WTC11 (cell line): ENCODE data around the gene SNX30. TPM values are rescaled to one million over a fixed set of nuclear protein-coding genes. Genes with fewer than 3 reads are reported as not detected.

Experiments used
- ATAC-seq: fragments of 200-7000 bp; cut with Tn5 transposase; 2 replicates; pipeline ENCODE4 v1.10.0; 2021; ENCODE audit warnings: mild to moderate bottlenecking, moderate library complexity
- CTCF ChIA-PET: fragments of 300-600 bp; sonication (Branson Sonifier 250); formaldehyde crosslinking; loops from one replicate; lab custom pipeline; 2021; ENCODE audit warnings: antibody characterized with exemption; lab: Charles Lee
- POLR2A ChIA-PET: fragments of 350-600 bp; sonication (Branson Sonifier 250); formaldehyde crosslinking; loops from one replicate; lab custom pipeline; 2021; ENCODE audit warnings: antibody characterized with exemption; lab: Charles Lee
- DNase-seq: peaks from one replicate; pipeline ENCODE4 v3.0.0; 2021; ENCODE audit warnings: low spot score
- H3K27ac Mint-ChIP-seq: 2 replicates; pipeline ENCODE4 v1.8.0; 2021; ENCODE audit warnings: mixed read lengths
- H3K27me3 Mint-ChIP-seq: 2 replicates; pipeline ENCODE4 v1.8.0; 2021; ENCODE audit warnings: low read depth, mild to moderate bottlenecking, moderate library complexity, mixed read lengths
- H3K36me3 Mint-ChIP-seq: 2 replicates; pipeline ENCODE4 v1.8.0; 2021; ENCODE audit warnings: mixed read lengths
- H3K4me1 Mint-ChIP-seq: 2 replicates; pipeline ENCODE4 v1.8.0; 2022; ENCODE audit warnings: mixed read lengths
- H3K4me3 Mint-ChIP-seq: 2 replicates; pipeline ENCODE4 v1.8.0; 2021; ENCODE audit warnings: mild to moderate bottlenecking, moderate library complexity, mixed read lengths
- H3K9me3 Mint-ChIP-seq: 2 replicates; pipeline ENCODE4 v1.8.0; 2021; ENCODE audit warnings: mixed read lengths
- ELF4 ChIP-seq: sonication (generic); formaldehyde crosslinking; IDR thresholded peaks from 2 replicates; pipeline ENCODE4 v1.8.1; 2022; ENCODE audit warnings: low read depth, mild to moderate bottlenecking, moderate library complexity, missing genetic modification reagents
- ETV6 ChIP-seq: sonication (generic); formaldehyde crosslinking; IDR thresholded peaks from 2 replicates; pipeline ENCODE4 v1.8.1; 2022; ENCODE audit warnings: mild to moderate bottlenecking, missing genetic modification reagents
- FOXJ3 ChIP-seq: sonication (generic); formaldehyde crosslinking; IDR thresholded peaks from 2 replicates; pipeline ENCODE4 v1.9.0; 2021; ENCODE audit warnings: missing genetic modification reagents, mild to moderate bottlenecking, borderline replicate concordance
- FOXK1 ChIP-seq: sonication (generic); formaldehyde crosslinking; IDR thresholded peaks from 2 replicates; pipeline ENCODE4 v1.8.0; 2022; ENCODE audit warnings: mild to moderate bottlenecking, moderate library complexity, missing genetic modification reagents
- GRHL2 ChIP-seq: fragments of 250-450 bp; sonication (Bioruptor Pico); IDR thresholded peaks from 2 replicates; pipeline ENCODE4 v1.8.0; 2022; ENCODE audit warnings: mild to moderate bottlenecking, moderate library complexity; ENCODE audit not compliant: insufficient replicate concordance, severe bottlenecking
- MXD4 ChIP-seq: fragments of 250-450 bp; sonication (Bioruptor Pico); IDR thresholded peaks from 2 replicates; pipeline ENCODE4 v1.8.0; 2021; ENCODE audit warnings: mild to moderate bottlenecking, moderate library complexity, borderline replicate concordance
- RORB ChIP-seq: fragments of 250-450 bp; sonication (Bioruptor Pico); IDR thresholded peaks from 2 replicates; pipeline ENCODE4 v1.9.0; 2021; ENCODE audit warnings: mild to moderate bottlenecking
- TEAD4 ChIP-seq: sonication (generic); formaldehyde crosslinking; IDR thresholded peaks from 2 replicates; pipeline ENCODE4 v1.8.0; 2022; ENCODE audit warnings: mild to moderate bottlenecking, missing genetic modification reagents
- ZNF232 ChIP-seq: sonication (generic); formaldehyde crosslinking; IDR thresholded peaks from 2 replicates; pipeline ENCODE4 v1.8.0; 2022; ENCODE audit warnings: mild to moderate bottlenecking, missing genetic modification reagents
- ZNF671 ChIP-seq: fragments of 250-450 bp; sonication (Bioruptor Pico); IDR thresholded peaks from 2 replicates; pipeline ENCODE4 v1.8.0; 2021; ENCODE audit warnings: mild to moderate bottlenecking
- total RNA-seq: library from RNA; stranded (reverse); gene quantifications from 3 replicates; pipeline ENCODE4 v1.2.3, GENCODE V29; 2021
- TF ChIP-seq, protein P1 (sequence below): sonication (generic); formaldehyde crosslinking; IDR thresholded peaks from 2 replicates; pipeline ENCODE4 v1.8.0; 2022; ENCODE audit warnings: missing genetic modification reagents
- TF ChIP-seq, protein P2 (sequence below): fragments of 250-450 bp; sonication (Bioruptor Pico); IDR thresholded peaks from 2 replicates; pipeline ENCODE4 v1.9.0; 2021; ENCODE audit warnings: moderate library complexity, mild to moderate bottlenecking, inconsistent platforms, borderline replicate concordance
- TF ChIP-seq, protein P3 (sequence below): sonication (generic); formaldehyde crosslinking; IDR thresholded peaks from 2 replicates; pipeline ENCODE4 v1.8.0; 2023; ENCODE audit warnings: missing genetic modification reagents
- TF ChIP-seq, protein P4 (sequence below): sonication (generic); formaldehyde crosslinking; IDR thresholded peaks from 2 replicates; pipeline ENCODE4 v1.8.0; 2022; ENCODE audit warnings: mild to moderate bottlenecking, missing genetic modification reagents
- TF ChIP-seq, protein P5 (sequence below): fragments of 250-450 bp; sonication (Bioruptor Pico); IDR thresholded peaks from 2 replicates; pipeline ENCODE4 v2.1.2; 2022; ENCODE audit warnings: mild to moderate bottlenecking, moderate library complexity
- TF ChIP-seq, protein P6 (sequence below): sonication (generic); formaldehyde crosslinking; conservative IDR thresholded peaks from 2 replicates; pipeline ENCODE4 v1.8.1; 2022; ENCODE audit warnings: mild to moderate bottlenecking, missing genetic modification reagents
- TF ChIP-seq, protein P7 (sequence below): fragments of 200-600 bp; IDR thresholded peaks from 2 replicates; pipeline ENCODE4 v1.8.0; 2022; ENCODE audit warnings: antibody characterized with exemption
- TF ChIP-seq, protein P8 (sequence below): sonication (generic); formaldehyde crosslinking; IDR thresholded peaks from 2 replicates; pipeline ENCODE4 v1.8.1; 2022; ENCODE audit warnings: low read depth, missing genetic modification reagents, borderline replicate concordance

The SNX30 gene
- total RNA-seq, 1 experiment from 2014 or later, result 13.4 TPM

DNA sequence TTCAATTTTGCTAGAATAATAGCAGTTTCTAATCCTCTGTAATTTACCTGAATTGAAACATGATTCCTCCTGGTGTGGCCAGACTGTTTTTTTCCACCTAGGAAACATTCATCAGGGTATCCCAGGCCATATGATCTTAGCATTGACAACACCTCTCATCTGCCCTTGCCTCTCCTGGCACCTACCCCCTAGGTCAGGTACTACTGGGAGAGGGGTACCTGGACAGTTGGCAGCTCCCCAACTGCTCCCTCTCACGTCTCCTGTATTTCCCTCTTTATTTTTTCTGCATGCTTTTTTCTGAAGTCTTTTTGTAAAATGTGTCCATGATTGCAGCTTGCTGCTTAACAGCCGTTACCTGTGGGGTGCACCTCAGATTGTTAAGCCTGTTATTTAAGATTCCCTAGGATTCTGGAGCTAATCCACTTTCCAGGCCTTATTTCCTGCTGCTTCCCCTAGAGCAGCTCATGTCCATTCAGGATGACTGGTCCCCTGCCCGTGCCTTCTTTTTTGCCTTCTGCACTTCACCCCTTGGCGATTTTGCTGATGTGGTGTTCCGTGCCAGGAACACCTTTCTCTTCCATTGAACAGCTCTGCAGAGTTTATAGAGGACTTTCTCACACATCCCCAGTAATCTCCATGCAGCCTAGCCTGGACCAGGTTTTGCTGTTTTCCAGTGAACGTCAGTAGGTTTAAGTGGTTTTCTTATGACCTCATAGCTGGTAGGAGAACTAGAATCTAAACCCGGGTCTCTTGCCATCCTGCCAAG lies 33.6 kb downstream of the SNX30 start:
- peak overlapping the region; percentile 53 for H3K4me3 Mint-ChIP-seq
- ChIA-PET CTCF (interaction anchor here (0.8 to 1.9 kb wide), 6 partner anchors 9 to 103 kb away, joined by 3 to 13 read pairs (median 4); partner anchors contain the start of genes INIP and SNX30), POLR2A (interaction anchor here (1.0 kb wide), 1 partner anchor 66 kb away, joined by 3 read pairs; the partner anchor contains the start of gene INIP)
- no peaks in the 10 kb centered on the region for H3K36me3 Mint-ChIP-seq
- H3K27me3 Mint-ChIP-seq, result no peaks in the 10 kb centered on the region
- peak; percentile 88 for ATAC-seq
- H3K9me3 Mint-ChIP-seq, result no peaks in the 10 kb centered on the region
- peak; percentile 36 for DNase-seq
- H3K27ac Mint-ChIP-seq, result no peak overlapping the region
- H3K4me1 Mint-ChIP-seq, result peaks cover 10% of the 10 kb centered on the region
- TF ChIP-seq, protein P1, sequence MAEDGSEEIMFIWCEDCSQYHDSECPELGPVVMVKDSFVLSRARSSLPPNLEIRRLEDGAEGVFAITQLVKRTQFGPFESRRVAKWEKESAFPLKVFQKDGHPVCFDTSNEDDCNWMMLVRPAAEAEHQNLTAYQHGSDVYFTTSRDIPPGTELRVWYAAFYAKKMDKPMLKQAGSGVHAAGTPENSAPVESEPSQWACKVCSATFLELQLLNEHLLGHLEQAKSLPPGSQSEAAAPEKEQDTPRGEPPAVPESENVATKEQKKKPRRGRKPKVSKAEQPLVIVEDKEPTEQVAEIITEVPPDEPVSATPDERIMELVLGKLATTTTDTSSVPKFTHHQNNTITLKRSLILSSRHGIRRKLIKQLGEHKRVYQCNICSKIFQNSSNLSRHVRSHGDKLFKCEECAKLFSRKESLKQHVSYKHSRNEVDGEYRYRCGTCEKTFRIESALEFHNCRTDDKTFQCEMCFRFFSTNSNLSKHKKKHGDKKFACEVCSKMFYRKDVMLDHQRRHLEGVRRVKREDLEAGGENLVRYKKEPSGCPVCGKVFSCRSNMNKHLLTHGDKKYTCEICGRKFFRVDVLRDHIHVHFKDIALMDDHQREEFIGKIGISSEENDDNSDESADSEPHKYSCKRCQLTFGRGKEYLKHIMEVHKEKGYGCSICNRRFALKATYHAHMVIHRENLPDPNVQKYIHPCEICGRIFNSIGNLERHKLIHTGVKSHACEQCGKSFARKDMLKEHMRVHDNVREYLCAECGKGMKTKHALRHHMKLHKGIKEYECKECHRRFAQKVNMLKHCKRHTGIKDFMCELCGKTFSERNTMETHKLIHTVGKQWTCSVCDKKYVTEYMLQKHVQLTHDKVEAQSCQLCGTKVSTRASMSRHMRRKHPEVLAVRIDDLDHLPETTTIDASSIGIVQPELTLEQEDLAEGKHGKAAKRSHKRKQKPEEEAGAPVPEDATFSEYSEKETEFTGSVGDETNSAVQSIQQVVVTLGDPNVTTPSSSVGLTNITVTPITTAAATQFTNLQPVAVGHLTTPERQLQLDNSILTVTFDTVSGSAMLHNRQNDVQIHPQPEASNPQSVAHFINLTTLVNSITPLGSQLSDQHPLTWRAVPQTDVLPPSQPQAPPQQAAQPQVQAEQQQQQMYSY (CRISPR knock-in tag), result peak; percentile 99
- TF ChIP-seq, protein P2, sequence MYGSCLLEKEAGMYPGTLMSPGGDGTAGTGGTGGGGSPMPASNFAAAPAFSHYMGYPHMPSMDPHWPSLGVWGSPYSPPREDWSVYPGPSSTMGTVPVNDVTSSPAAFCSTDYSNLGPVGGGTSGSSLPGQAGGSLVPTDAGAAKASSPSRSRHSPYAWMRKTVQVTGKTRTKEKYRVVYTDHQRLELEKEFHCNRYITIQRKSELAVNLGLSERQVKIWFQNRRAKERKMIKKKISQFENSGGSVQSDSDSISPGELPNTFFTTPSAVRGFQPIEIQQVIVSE, result no peak

DNA sequence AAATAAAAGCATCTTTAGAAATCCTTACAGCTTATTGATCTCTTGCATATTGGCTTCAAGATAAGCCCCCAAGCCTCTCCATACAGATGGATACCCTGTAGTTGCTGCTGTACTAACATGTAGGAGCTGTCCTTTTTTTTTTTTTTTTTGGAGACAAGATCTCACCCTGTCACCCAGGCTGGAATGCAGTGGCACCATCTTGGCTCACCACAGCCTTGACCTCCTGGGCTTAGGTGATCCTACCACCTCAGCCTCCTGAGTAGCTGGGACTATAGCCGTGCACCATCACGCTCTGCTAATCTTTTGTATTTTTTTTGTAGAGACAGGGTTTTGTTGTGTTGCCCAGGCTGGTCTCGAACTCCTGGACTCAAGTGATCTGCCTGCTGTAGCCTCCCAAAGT lies 35.4 kb downstream of the SNX30 start:
- Mint-ChIP-seq H3K9me3 (no peaks in the 10 kb centered on the region), H3K27me3 (no peaks in the 10 kb centered on the region), H3K4me3 (no peak overlapping the region), H3K36me3 (no peaks in the 10 kb centered on the region), H3K27ac (no peak overlapping the region), H3K4me1 (peaks cover 10% of the 10 kb centered on the region)
- ATAC-seq (no peak), DNase-seq (no peak)
- ChIA-PET POLR2A (no interaction called here), CTCF (interaction anchor here (0.5 to 0.8 kb wide), 3 partner anchors 68 to 117 kb away, joined by 4 read pairs; partner anchors contain the start of gene INIP)
- TF ChIP-seq, protein P3, sequence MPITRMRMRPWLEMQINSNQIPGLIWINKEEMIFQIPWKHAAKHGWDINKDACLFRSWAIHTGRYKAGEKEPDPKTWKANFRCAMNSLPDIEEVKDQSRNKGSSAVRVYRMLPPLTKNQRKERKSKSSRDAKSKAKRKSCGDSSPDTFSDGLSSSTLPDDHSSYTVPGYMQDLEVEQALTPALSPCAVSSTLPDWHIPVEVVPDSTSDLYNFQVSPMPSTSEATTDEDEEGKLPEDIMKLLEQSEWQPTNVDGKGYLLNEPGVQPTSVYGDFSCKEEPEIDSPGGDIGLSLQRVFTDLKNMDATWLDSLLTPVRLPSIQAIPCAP (CRISPR knock-in tag), result no peak
- TF ChIP-seq, protein P4, sequence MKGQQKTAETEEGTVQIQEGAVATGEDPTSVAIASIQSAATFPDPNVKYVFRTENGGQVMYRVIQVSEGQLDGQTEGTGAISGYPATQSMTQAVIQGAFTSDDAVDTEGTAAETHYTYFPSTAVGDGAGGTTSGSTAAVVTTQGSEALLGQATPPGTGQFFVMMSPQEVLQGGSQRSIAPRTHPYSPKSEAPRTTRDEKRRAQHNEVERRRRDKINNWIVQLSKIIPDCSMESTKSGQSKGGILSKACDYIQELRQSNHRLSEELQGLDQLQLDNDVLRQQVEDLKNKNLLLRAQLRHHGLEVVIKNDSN, result no peak
- TF ChIP-seq ZNF232 (CRISPR knock-in tag), result no peak
- TF ChIP-seq ETV6 (CRISPR knock-in tag), result no peak
- no peak for TF ChIP-seq RORB (CRISPR knock-in tag)
- TF ChIP-seq, protein P5, sequence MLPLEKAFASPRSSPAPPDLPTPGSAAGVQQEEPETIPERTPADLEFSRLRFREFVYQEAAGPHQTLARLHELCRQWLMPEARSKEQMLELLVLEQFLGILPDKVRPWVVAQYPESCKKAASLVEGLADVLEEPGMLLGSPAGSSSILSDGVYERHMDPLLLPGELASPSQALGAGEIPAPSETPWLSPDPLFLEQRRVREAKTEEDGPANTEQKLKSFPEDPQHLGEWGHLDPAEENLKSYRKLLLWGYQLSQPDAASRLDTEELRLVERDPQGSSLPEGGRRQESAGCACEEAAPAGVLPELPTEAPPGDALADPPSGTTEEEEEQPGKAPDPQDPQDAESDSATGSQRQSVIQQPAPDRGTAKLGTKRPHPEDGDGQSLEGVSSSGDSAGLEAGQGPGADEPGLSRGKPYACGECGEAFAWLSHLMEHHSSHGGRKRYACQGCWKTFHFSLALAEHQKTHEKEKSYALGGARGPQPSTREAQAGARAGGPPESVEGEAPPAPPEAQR (CRISPR knock-in tag), result no peak
- TF ChIP-seq, protein P6, sequence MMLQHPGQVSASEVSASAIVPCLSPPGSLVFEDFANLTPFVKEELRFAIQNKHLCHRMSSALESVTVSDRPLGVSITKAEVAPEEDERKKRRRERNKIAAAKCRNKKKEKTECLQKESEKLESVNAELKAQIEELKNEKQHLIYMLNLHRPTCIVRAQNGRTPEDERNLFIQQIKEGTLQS (CRISPR knock-in tag), result no peak
- no peak for TF ChIP-seq FOXJ3
- no peak for TF ChIP-seq TEAD4 (CRISPR knock-in tag)
- no peak for TF ChIP-seq GRHL2
- TF ChIP-seq MXD4, result no peak
- TF ChIP-seq, protein P7, sequence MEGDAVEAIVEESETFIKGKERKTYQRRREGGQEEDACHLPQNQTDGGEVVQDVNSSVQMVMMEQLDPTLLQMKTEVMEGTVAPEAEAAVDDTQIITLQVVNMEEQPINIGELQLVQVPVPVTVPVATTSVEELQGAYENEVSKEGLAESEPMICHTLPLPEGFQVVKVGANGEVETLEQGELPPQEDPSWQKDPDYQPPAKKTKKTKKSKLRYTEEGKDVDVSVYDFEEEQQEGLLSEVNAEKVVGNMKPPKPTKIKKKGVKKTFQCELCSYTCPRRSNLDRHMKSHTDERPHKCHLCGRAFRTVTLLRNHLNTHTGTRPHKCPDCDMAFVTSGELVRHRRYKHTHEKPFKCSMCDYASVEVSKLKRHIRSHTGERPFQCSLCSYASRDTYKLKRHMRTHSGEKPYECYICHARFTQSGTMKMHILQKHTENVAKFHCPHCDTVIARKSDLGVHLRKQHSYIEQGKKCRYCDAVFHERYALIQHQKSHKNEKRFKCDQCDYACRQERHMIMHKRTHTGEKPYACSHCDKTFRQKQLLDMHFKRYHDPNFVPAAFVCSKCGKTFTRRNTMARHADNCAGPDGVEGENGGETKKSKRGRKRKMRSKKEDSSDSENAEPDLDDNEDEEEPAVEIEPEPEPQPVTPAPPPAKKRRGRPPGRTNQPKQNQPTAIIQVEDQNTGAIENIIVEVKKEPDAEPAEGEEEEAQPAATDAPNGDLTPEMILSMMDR, result no peak
- TF ChIP-seq FOXK1 (CRISPR knock-in tag), result no peak
- TF ChIP-seq, protein P8, sequence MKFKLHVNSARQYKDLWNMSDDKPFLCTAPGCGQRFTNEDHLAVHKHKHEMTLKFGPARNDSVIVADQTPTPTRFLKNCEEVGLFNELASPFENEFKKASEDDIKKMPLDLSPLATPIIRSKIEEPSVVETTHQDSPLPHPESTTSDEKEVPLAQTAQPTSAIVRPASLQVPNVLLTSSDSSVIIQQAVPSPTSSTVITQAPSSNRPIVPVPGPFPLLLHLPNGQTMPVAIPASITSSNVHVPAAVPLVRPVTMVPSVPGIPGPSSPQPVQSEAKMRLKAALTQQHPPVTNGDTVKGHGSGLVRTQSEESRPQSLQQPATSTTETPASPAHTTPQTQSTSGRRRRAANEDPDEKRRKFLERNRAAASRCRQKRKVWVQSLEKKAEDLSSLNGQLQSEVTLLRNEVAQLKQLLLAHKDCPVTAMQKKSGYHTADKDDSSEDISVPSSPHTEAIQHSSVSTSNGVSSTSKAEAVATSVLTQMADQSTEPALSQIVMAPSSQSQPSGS (CRISPR knock-in tag), result no peak
- TF ChIP-seq, protein P1 (CRISPR knock-in tag), result no peak
- TF ChIP-seq ZNF671 (CRISPR knock-in tag), result no peak
- TF ChIP-seq ELF4 (CRISPR knock-in tag), result no peak
